ENCODE measurements around the gene GDI2.

DNA sequence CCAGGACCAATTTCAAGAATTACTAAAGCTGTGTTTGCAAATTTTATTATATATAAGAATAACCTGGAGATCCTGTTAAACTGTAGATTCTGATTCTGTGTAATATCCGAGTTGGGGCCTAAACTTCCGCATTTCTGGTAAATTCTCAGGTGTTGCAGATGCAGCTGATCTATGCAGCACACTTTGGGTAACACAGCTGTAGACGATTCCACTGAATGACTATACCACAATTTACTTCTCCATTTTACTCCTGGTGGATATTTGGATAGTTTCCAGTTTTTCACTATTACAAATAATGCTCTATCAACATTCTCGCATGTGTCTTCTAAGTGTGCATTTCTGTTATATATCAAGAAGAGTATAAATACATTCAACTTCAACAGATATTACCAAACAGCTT is 7.5 kb downstream of the GDI2 start:
- TF ChIP-seq, protein P1, sequence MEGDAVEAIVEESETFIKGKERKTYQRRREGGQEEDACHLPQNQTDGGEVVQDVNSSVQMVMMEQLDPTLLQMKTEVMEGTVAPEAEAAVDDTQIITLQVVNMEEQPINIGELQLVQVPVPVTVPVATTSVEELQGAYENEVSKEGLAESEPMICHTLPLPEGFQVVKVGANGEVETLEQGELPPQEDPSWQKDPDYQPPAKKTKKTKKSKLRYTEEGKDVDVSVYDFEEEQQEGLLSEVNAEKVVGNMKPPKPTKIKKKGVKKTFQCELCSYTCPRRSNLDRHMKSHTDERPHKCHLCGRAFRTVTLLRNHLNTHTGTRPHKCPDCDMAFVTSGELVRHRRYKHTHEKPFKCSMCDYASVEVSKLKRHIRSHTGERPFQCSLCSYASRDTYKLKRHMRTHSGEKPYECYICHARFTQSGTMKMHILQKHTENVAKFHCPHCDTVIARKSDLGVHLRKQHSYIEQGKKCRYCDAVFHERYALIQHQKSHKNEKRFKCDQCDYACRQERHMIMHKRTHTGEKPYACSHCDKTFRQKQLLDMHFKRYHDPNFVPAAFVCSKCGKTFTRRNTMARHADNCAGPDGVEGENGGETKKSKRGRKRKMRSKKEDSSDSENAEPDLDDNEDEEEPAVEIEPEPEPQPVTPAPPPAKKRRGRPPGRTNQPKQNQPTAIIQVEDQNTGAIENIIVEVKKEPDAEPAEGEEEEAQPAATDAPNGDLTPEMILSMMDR (IDR thresholded peaks at IDR 0.05), result no peak
- no peak for TF ChIP-seq POLR2AphosphoS5 (IDR thresholded peaks at IDR 0.05)
- no peak for TF ChIP-seq POLR2A (IDR thresholded peaks at IDR 0.05)
